ENCODE measurements around the gene PLIN5. TPM values are rescaled to one million over a fixed set of nuclear protein-coding genes. Genes with fewer than 3 reads are reported as not detected.

Gene PLIN5
- total and polyA plus RNA-seq, 10 of the 15 experiments (the other 5 are each of a cell fraction or from before 2014, with no cell fraction given), result 0.15 to 0.33 TPM; not detected in 8

DNA sequence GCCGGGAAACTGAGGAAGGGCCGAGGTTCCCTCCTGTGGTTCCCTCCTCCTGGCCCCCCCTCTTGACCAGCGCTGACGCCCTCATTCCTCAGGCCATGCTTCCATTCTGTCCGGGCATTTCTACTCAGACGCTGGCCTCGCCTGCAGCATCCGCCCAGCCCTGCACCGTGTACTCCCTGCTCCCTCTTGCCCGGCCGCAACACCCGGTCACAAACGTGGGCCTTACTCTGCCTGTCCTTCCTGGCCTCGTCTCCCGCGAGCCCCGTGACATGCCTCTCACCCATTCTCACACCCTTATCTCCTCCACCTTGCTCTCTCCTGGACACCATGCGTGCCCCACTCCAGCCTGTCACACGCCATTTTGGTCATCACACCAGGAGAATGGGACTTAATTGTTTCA lies 51.6 kb downstream of the PLIN5 start:
- ATAC-seq (no peak), FAIRE-seq (no peak), DNase-seq (ENCODE audit: low read depth, low spot score) (no peak)
- no peak overlapping the region for H3K4me3 ChIP-seq
- SMC1A ChIA-PET (ENCODE audit: uncharacterized antibody, unreplicated experiment), result no interaction called here
- TF ChIP-seq HCFC1 (IDR thresholded peaks at IDR 0.05; ENCODE audit: low read length) (no peak), KDM1A (IDR thresholded peaks at IDR 0.05; ENCODE audit: borderline replicate concordance) (no peak), ZZZ3 (IDR thresholded peaks at IDR 0.05; ENCODE audit: control insufficient read depth, insufficient read length, low read depth) (no peak), DPF2 (IDR thresholded peaks at IDR 0.05) (no peak), NFYB (IDR thresholded peaks at IDR 0.05; ENCODE audit: insufficient read depth, low read depth, low read length) (no peak), POU2F2 (IDR thresholded peaks at IDR 0.05; ENCODE audit: borderline replicate concordance, low read depth, low read length) (no peak), LARP7 (IDR thresholded peaks at IDR 0.05) (no peak), ZNF384 (IDR thresholded peaks at IDR 0.05; ENCODE audit: borderline replicate concordance, low read depth, low read length) (no peak), PAX8 (IDR thresholded peaks at IDR 0.05) (no peak), YBX1 (IDR thresholded peaks at IDR 0.05) (no peak), STAT3 (IDR thresholded peaks at IDR 0.05; ENCODE audit: low read depth, low read length) (no peak), SIN3A (IDR thresholded peaks at IDR 0.05; ENCODE audit: low read depth, low read length) (no peak), ZBED1 (IDR thresholded peaks at IDR 0.05; ENCODE audit: borderline replicate concordance) (no peak), CHD2 (IDR thresholded peaks at IDR 0.05; ENCODE audit: borderline replicate concordance, low read depth, low read length) (no peak)
- peaks cover 1 to 2% of the 10 kb centered on the region in 2 experiments; a peak in 2 of 4 replicates for H3K36me3 ChIP-seq (ENCODE audit: control insufficient read depth in 2 of 2, insufficient read depth in 2 of 2, low read length in 1 of 2)
- 96% methylated on average over 19 of the region's 19 CpGs for WGBS (ENCODE audit: insufficient coverage, insufficient replicate concordance, low lambda C conversion rate, missing lambda C conversion rate)
- no peak overlapping the region for H3K9ac ChIP-seq (ENCODE audit: control insufficient read depth, insufficient read depth, low read length)
- RAD21 ChIA-PET (ENCODE audit: unreplicated experiment), result no interaction called here
- H4K20me1 ChIP-seq (ENCODE audit: control insufficient read depth, insufficient read depth), result no peaks in the 10 kb centered on the region
- intact Hi-C loops (cut with micrococcal nuclease; ENCODE audit: unreplicated experiment), result no loop called here
- H3K4me1 ChIP-seq (ENCODE audit: control insufficient read depth, insufficient read depth, low read length), result no peaks in the 10 kb centered on the region
- CTCF ChIA-PET, result no interaction called here
- no TSS peak for BruUV-seq (replicated peaks)
- in situ Hi-C loops (cut with MboI), result no loop called here
- no peaks in the 10 kb centered on the region for H3K79me2 ChIP-seq (ENCODE audit: control insufficient read depth, insufficient read depth, low read length)
- POLR2A ChIA-PET, result no interaction called here
- H3K9me3 ChIP-seq (replicated peaks; ENCODE audit: control insufficient read depth, insufficient read depth, low read length), result no peaks in the 10 kb centered on the region
- H2AFZ ChIP-seq (ENCODE audit: control insufficient read depth, low read depth, low read length), result no peak overlapping the region
- H3K4me2 ChIP-seq (ENCODE audit: control insufficient read depth, insufficient read depth), result no peak overlapping the region
- H3K27ac ChIP-seq (ENCODE audit: control insufficient read depth, insufficient read depth), result no peak overlapping the region
- no peaks in the 10 kb centered on the region for H3K27me3 ChIP-seq (replicated peaks in 1 of 2; ENCODE audit: control insufficient read depth in 2 of 2, insufficient read depth in 2 of 2, low read length in 1 of 2)
